Neuronal stem cell (in vitro differentiated cells): Measurements from ENCODE around the gene RELL2.

Source experiments
- DNase-seq: peaks from one replicate; pipeline ENCODE4 v3.0.0-alpha.2; 2013; ENCODE audit warnings: low spot score
- H2AFZ ChIP-seq: one replicate; pipeline ENCODE4 v1.6.1; 2013; ENCODE audit warnings: mild to moderate bottlenecking, low read length, inconsistent platforms
- H2AK5ac ChIP-seq: 2 replicates; pipeline ENCODE4 v1.6.1; 2013; ENCODE audit warnings: low read depth, mild to moderate bottlenecking, inconsistent platforms, low read length, moderate library complexity, mixed read lengths
- H2BK120ac ChIP-seq: 2 replicates; pipeline ENCODE4 v1.6.1; 2013; ENCODE audit warnings: low read depth, mild to moderate bottlenecking, inconsistent platforms, low read length, moderate library complexity, mixed read lengths
- H2BK12ac ChIP-seq: one replicate; pipeline ENCODE4 v1.6.1; 2013; ENCODE audit warnings: low read length, inconsistent platforms
- H2BK15ac ChIP-seq: 2 replicates; pipeline ENCODE4 v1.6.1; 2013; ENCODE audit warnings: mild to moderate bottlenecking, low read length, inconsistent platforms, mixed read lengths
- H2BK5ac ChIP-seq: one replicate; pipeline ENCODE4 v1.6.1; 2013; ENCODE audit warnings: inconsistent platforms, mild to moderate bottlenecking, low read length, moderate library complexity
- H3K14ac ChIP-seq: one replicate; pipeline ENCODE4 v1.6.1; 2013; ENCODE audit warnings: low read length, inconsistent platforms
- H3K18ac ChIP-seq: 2 replicates; pipeline ENCODE4 v1.6.1; 2013; ENCODE audit warnings: low read length, inconsistent platforms
- H3K23ac ChIP-seq: 2 replicates; pipeline ENCODE4 v1.6.1; 2013; ENCODE audit warnings: low read depth, mild to moderate bottlenecking, mixed read lengths, low read length, inconsistent platforms; ENCODE audit not compliant: poor library complexity
- H3K27ac ChIP-seq: replicated peaks from 3 replicates; pipeline ENCODE4 v1.5.1; 2013; ENCODE audit warnings: low read length, inconsistent platforms
- H3K27me3 ChIP-seq, 3 experiments: 2 replicates each; pipeline ENCODE4 v1.6.1; 2013; ENCODE audit warnings: low read length in 3 of 3, mild to moderate bottlenecking in 2 of 3, inconsistent platforms in 1 of 3, low read depth in 1 of 3, mixed read lengths in 1 of 3, moderate library complexity in 1 of 3; ENCODE audit not compliant: control insufficient read depth in 3 of 3, insufficient read depth in 3 of 3
- H3K36me3 ChIP-seq, 2 donors: replicated peaks in 1 of 2; 2 replicates each; pipeline ENCODE4 v1.6.1; 2013; ENCODE audit warnings: low read length in 2 of 2; ENCODE audit not compliant: control insufficient read depth in 2 of 2, insufficient read depth in 2 of 2
- H3K4ac ChIP-seq: 2 replicates; pipeline ENCODE4 v1.6.1; 2013; ENCODE audit warnings: inconsistent platforms, mild to moderate bottlenecking, low read length, moderate library complexity
- H3K4me1 ChIP-seq, 2 donors: 1 replicate in 1 of 2; 2 replicates in 1 of 2; pipeline ENCODE4 v1.6.1; 2013; ENCODE audit warnings: low read length in 2 of 2, low read depth in 1 of 2; ENCODE audit not compliant: control insufficient read depth in 2 of 2, insufficient read depth in 1 of 2
- H3K4me2 ChIP-seq: one replicate; pipeline ENCODE4 v1.6.1; 2013; ENCODE audit warnings: mild to moderate bottlenecking, low read length, inconsistent platforms; ENCODE audit not compliant: insufficient read depth, poor library complexity, severe bottlenecking
- H3K4me3 ChIP-seq, 2 donors: 2 replicates each; pipeline ENCODE4 v1.5.1; 2013; ENCODE audit warnings: low read length in 2 of 2, mild to moderate bottlenecking in 2 of 2, inconsistent platforms in 1 of 2, moderate library complexity in 1 of 2
- H3K79me1 ChIP-seq: one replicate; pipeline ENCODE4 v1.6.1; 2013; ENCODE audit warnings: low read depth, mild to moderate bottlenecking, inconsistent platforms, low read length, moderate library complexity
- H3K9ac ChIP-seq: one replicate; pipeline ENCODE4 v1.6.1; 2013; ENCODE audit warnings: mild to moderate bottlenecking, low read depth, low read length, inconsistent platforms; ENCODE audit not compliant: poor library complexity
- H3K9me3 ChIP-seq, 2 donors: replicated peaks in 1 of 2; 2 replicates each; pipeline versions ENCODE3 to v1.6.1; 2013; ENCODE audit warnings: low read length in 2 of 2, mild to moderate bottlenecking in 2 of 2, inconsistent platforms in 1 of 2, low read depth in 1 of 2, mixed read lengths in 1 of 2, moderate library complexity in 1 of 2; ENCODE audit not compliant: control insufficient read depth in 2 of 2, insufficient read depth in 1 of 2
- H4K8ac ChIP-seq: one replicate; pipeline ENCODE4 v1.6.1; 2013; ENCODE audit warnings: low read depth, mild to moderate bottlenecking, inconsistent platforms, low read length, moderate library complexity
- H4K91ac ChIP-seq: one replicate; pipeline ENCODE4 v1.6.1; 2013; ENCODE audit warnings: low read length, low read depth, mild to moderate bottlenecking, inconsistent platforms; ENCODE audit not compliant: poor library complexity
- WGBS, 2 donors: extraction: QIAGEN DNeasy Blood & Tissue Kit; methylation state at CpG; one replicate each; pipeline ENCODE4 v1.1.7; 2013; ENCODE audit warnings: missing lambda C conversion rate in 2 of 2, mixed read lengths in 1 of 2; ENCODE audit not compliant: insufficient read length in 2 of 2, insufficient replicate concordance in 1 of 2; ENCODE audit errors: extremely low coverage in 2 of 2; 5-methylcytosine and 5-hydroxymethylcytosine counted together

The RELL2 gene

GRCh38 chr5:141597814-141598213 is 39.0 kb upstream of the RELL2 start:
- no peak overlapping the region for H3K14ac ChIP-seq
- no peaks in the 10 kb centered on the region for H3K4me1 ChIP-seq
- peaks cover 3 to 11% of the 10 kb centered on the region in 2 donors for H3K36me3 ChIP-seq
- no peak overlapping the region for H4K91ac ChIP-seq
- H2AFZ ChIP-seq = no peak overlapping the region
- no peak overlapping the region for H2AK5ac ChIP-seq
- no peak overlapping the region for H4K8ac ChIP-seq
- no peaks in the 10 kb centered on the region for H3K27me3 ChIP-seq
- peaks cover 0 to 5% of the 10 kb centered on the region in 2 donors for H3K9me3 ChIP-seq
- H3K27ac ChIP-seq = no peak overlapping the region
- H2BK120ac ChIP-seq = no peak overlapping the region
- no peak overlapping the region for H3K4ac ChIP-seq
- no peaks in the 10 kb centered on the region for H3K79me1 ChIP-seq
- no peak overlapping the region for H2BK5ac ChIP-seq
- no CpG with 5 or more reads among the region's 2 CpGs for WGBS, 2 donors
- no peak overlapping the region for H3K9ac ChIP-seq
- no peak overlapping the region for H3K4me3 ChIP-seq
- no peak overlapping the region for H3K23ac ChIP-seq
- DNase-seq = no peak
- H2BK15ac ChIP-seq = no peak overlapping the region
- H3K4me2 ChIP-seq = no peak overlapping the region
- no peak overlapping the region for H3K18ac ChIP-seq
- no peak overlapping the region for H2BK12ac ChIP-seq

GRCh38 chr5:141598391-141599345 is 38.1 kb upstream of the RELL2 start:
- Histone ChIP-seq H3K9ac (no peak overlapping the region), H3K9me3 (peaks cover 0 to 5% of the 10 kb centered on the region in 2 donors), H3K4me2 (no peak overlapping the region), H3K4me1 (no peaks in the 10 kb centered on the region), H3K18ac (no peak overlapping the region), H4K91ac (no peak overlapping the region), H2BK15ac (no peak overlapping the region), H2BK12ac (no peak overlapping the region), H3K27ac (no peak overlapping the region), H3K79me1 (no peaks in the 10 kb centered on the region), H2AFZ (no peak overlapping the region), H3K23ac (no peak overlapping the region), H3K36me3 (peaks cover 3 to 11% of the 10 kb centered on the region in 2 donors), H3K14ac (no peak overlapping the region), H3K4me3 (no peak overlapping the region), H4K8ac (no peak overlapping the region), H2AK5ac (no peak overlapping the region), H3K4ac (no peak overlapping the region), H3K27me3 (no peaks in the 10 kb centered on the region), H2BK120ac (no peak overlapping the region), H2BK5ac (no peak overlapping the region)
- no CpG with 5 or more reads among the region's 3 CpGs for WGBS, 2 donors
- DNase-seq = no peak

- Histone ChIP-seq H3K14ac (no peak overlapping the region), H2AK5ac (no peak overlapping the region), H3K9me3 (no peaks in the 10 kb centered on the region), H3K4me3 (no peak overlapping the region), H3K36me3 (no peaks in the 10 kb centered on the region), H3K4ac (no peak overlapping the region), H3K9ac (no peak overlapping the region), H2BK5ac (no peak overlapping the region), H3K18ac (no peak overlapping the region), H2BK15ac (no peak overlapping the region), H4K91ac (no peak overlapping the region), H3K27ac (no peak overlapping the region), H2BK120ac (no peak overlapping the region), H3K4me1 (peaks cover 0 to 5% of the 10 kb centered on the region in 2 donors), H3K23ac (no peak overlapping the region), H2AFZ (no peak overlapping the region), H3K27me3 (no peaks in the 10 kb centered on the region), H2BK12ac (no peak overlapping the region), H3K4me2 (no peak overlapping the region), H4K8ac (no peak overlapping the region), H3K79me1 (no peaks in the 10 kb centered on the region)
- no peak for DNase-seq
- WGBS, 2 donors = no CpG with 5 or more reads among the region's 1 CpG
Measured at GRCh38 chr5:141602606-141603005, 34.2 kb upstream of the RELL2 start.

GRCh38 chr5:141603923-141604717 is 32.7 kb upstream of the RELL2 start:
- Histone ChIP-seq H3K4me1 (peaks cover 0 to 5% of the 10 kb centered on the region in 2 donors), H3K9ac (no peak overlapping the region), H3K27ac (no peak overlapping the region), H3K4ac (no peak overlapping the region), H3K4me3 (no peak overlapping the region), H2AK5ac (no peak overlapping the region), H3K27me3 (no peaks in the 10 kb centered on the region), H3K23ac (no peak overlapping the region), H4K91ac (no peak overlapping the region), H2BK120ac (no peak overlapping the region), H3K18ac (no peak overlapping the region), H3K36me3 (no peaks in the 10 kb centered on the region), H2BK5ac (no peak overlapping the region), H3K9me3 (no peaks in the 10 kb centered on the region), H2BK12ac (no peak overlapping the region), H3K4me2 (no peak overlapping the region), H3K79me1 (no peaks in the 10 kb centered on the region), H4K8ac (no peak overlapping the region), H3K14ac (no peak overlapping the region), H2AFZ (no peak overlapping the region), H2BK15ac (no peak overlapping the region)
- no peak for DNase-seq
- no CpG with 5 or more reads among the region's 6 CpGs for WGBS, 2 donors
